Renal pelvis (tissue), 4 donors: Measurements from ENCODE around the gene SLC34A2. TPM values are rescaled to one million over a fixed set of nuclear protein-coding genes. Genes with fewer than 3 reads are reported as not detected.

Experiments
- DNase-seq: peaks from one replicate; pipeline ENCODE4 v3.0.0-alpha.2; 2013
- polyA plus RNA-seq, 3 donors: library from polyadenylated mRNA; unstranded; fragments of 120-200 nt; gene quantifications; one replicate each; pipeline ENCODE4 v1.2.1, GENCODE V29; 2013; ENCODE audit not compliant: insufficient read length in 3 of 3

Gene SLC34A2
- polyA plus RNA-seq, 3 donors: 29.0 to 31.5 (median 30.0) TPM

DNA sequence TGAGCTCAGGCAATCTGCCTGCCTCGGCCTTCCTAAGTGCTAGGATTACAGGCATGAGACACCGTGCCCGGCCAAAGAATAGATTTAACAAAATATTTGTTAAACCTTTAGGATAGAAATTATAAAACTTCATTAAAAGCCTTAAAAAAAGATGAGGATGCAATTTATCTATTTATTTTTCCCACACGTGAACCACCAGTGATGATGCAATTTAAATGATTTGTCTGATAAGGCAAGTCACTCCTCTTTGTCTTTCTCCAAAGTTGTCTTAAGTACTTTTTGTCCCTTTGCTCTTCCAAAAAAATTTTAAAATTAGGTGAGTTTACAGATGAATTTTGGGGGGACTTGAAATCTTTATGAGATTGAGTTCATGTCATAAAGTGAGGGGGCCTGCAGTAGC is 58.2 kb downstream of the SLC34A2 start:
- no peak for DNase-seq

DNA sequence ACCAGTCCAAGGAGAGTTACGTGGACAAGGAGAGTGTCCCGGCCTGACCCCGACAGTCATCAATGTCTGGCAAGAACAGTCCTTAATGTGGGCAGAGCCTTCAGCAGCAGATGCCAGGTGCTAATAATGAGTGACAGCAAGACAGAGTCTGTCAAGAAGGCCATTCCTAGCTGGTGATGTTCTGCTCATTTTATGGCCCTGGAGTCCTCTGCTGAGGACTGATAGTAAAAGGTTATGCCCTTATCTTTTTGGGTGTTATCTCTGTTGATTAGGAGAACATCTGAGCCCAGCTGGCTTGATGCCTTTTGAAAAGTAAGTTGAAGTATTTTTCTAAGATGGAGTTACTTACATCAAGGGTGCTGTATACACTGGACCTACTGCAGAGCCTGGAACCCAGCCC is 67.3 kb downstream of the SLC34A2 start:
- DNase-seq: no peak

DNA sequence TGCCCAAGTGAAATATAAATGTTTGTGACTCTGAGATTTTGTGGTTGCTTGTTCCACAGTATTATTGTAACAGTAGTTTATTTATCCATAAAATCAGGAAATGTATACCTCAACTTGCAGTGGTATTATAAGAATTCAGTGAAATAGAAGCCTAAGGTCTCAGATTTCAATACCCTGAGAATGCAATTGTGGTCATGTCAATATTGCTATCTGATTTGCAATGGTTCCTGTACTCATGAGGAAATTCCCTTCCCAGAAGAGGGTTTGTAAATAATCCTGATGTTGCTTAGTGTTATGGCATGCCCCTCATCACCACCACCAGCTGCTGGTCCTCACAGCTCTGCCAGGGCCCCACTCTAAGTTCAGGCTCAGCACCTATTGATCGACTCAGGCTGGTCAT is 67.8 kb downstream of the SLC34A2 start:
- no peak for DNase-seq

DNA sequence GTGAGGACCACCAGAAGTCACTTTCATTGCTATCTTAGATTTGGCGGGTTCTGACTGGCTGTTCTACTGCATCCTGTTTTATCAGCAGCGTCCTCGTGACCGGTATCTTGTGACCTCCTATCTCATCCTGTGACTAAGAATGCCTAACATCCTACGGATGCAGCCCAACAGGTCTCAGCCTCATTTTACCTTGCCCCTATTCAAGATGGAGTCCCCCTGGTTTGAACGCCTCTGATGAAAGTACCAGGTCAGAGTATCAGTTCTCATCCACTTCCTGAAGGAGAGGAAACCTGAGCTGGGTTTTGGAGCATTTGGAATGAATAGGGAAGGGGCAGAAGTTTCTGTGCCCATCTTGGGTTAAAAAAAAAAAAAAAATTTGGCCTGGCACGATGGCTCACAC is 70.2 kb downstream of the SLC34A2 start:
- no peak for DNase-seq

DNA sequence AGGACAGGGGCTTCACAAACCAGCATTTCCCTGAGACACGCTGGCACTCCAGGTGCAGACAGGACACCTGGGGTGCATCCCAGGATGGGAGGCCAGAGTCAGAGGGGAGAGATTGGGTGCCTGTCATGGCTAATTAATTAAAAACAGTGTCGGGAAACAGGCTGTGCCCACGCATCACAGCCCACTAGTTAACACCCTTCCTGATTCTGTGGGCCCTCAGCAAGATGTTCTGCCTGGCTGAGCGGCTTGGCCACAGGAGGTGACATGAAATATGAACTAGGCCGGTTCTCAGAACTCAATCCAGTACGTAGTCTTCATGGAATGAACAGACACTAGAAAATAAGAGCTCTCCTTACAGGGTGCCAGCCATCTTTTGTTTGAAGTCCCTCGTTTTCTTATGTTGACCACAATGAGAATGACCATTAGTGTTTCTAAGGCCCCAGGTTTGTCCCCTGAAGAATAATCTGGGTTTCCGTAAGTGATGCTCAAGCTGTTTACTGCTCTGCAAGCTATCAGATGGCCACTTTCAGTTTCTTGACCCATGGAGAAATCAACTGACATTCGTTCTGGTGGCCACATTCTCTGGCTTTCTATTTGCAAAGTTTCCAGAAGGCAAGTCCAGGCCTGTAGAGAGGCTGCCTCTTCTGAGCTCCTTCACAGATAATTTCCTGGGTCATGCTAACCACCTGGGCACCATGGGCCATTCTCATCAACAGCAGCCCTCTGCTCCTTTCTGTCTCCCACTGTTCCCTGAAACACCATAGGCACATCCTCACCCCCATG is 72.3 kb downstream of the SLC34A2 start:
- DNase-seq: peak; percentile 49

Other genes with a start within 250 kb of the SLC34A2 start
- 10 to 100 TPM; 18.2 to 23.2 (median 21.9) TPM for gene SEL1L3, start 207.1 kb downstream of the SLC34A2 start, polyA plus RNA-seq